ENCODE data around the gene SPEG.

The SPEG gene

GRCh38 chr2:219477179-219477578 lies 42.5 kb downstream of the SPEG start:
- no peaks in the 10 kb centered on the region for H3K9me3 ChIP-seq (ENCODE audit: insufficient read depth, low read length)
- H3K79me2 ChIP-seq (ENCODE audit: low read length), result no peaks in the 10 kb centered on the region
- no peaks in the 10 kb centered on the region for H3K4me1 ChIP-seq (ENCODE audit: low read length)
- no peak overlapping the region for H3K27ac ChIP-seq (ENCODE audit: low read length)
- no peaks in the 10 kb centered on the region for H4K20me1 ChIP-seq (ENCODE audit: insufficient read depth, low read length)
- TF ChIP-seq CTCF (IDR thresholded peaks at IDR 0.05; ENCODE audit: low read depth, low read length), result no peak
- no peak for TF ChIP-seq EZH2phosphoT487 (IDR thresholded peaks at IDR 0.05; ENCODE audit: low read depth)
- H3K36me3 ChIP-seq (replicated peaks; ENCODE audit: low read depth, low read length), result no peaks in the 10 kb centered on the region
- H3K4me3 ChIP-seq (ENCODE audit: low read length), result no peak overlapping the region
- no peak overlapping the region for H3K4me2 ChIP-seq (ENCODE audit: low read length)
- no peak overlapping the region for H2AFZ ChIP-seq (ENCODE audit: low read depth, low read length)
- H3K9ac ChIP-seq (ENCODE audit: low read length), result no peak overlapping the region
- no peaks in the 10 kb centered on the region; the same call in none of the 2 replicates for H3K27me3 ChIP-seq (ENCODE audit: low read depth, low read length)

DNA sequence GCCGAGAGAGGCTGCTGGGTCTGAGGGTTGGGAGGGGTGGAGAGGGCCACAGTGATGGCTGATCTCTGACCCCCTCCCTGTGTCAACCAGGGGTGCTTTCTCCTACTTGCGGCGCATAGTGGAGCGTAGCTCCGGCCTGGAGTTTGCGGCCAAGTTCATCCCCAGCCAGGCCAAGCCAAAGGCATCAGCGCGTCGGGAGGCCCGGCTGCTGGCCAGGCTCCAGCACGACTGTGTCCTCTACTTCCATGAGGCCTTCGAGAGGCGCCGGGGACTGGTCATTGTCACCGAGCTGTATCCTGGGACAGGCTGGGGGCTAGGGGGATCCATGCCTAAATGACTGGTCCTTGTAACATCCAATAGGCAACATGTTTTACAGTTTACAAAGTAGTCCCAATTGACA lies 43.2 kb downstream of the SPEG start:
- Histone ChIP-seq H3K4me3 (ENCODE audit: low read length) (no peak overlapping the region), H3K27me3 (ENCODE audit: low read depth, low read length) (no peaks in the 10 kb centered on the region; the same call in none of the 2 replicates)
- no peak for TF ChIP-seq CTCF (IDR thresholded peaks at IDR 0.05; ENCODE audit: low read depth, low read length)
- no peak for TF ChIP-seq EZH2phosphoT487 (IDR thresholded peaks at IDR 0.05; ENCODE audit: low read depth)

DNA sequence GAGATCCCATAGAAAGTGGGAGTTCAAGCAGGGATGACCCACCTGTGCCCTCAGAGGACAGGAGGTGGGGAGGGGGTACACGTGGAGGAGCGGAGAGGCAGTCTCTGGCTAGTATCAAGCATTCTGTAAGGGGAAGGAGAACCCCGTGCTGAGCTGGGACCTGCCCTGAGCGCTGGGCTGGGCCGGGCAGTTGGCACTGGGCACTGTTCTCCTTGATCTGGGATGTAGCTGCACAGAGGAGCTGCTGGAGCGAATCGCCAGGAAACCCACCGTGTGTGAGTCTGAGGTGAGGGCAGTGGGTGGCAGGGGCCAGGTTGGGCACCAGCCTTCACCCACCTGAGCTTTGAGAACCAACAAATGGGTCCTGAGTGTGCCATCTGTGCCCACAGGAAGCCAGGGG lies 44.3 kb downstream of the SPEG start:
- no peak overlapping the region for H3K4me2 ChIP-seq (ENCODE audit: low read length)
- H3K4me1 ChIP-seq (ENCODE audit: low read length), result no peaks in the 10 kb centered on the region
- no peak for TF ChIP-seq CTCF (IDR thresholded peaks at IDR 0.05; ENCODE audit: low read depth, low read length)
- TF ChIP-seq EZH2phosphoT487 (IDR thresholded peaks at IDR 0.05; ENCODE audit: low read depth), result no peak
- no peaks in the 10 kb centered on the region for H3K36me3 ChIP-seq (replicated peaks; ENCODE audit: low read depth, low read length)
- no peak overlapping the region for H3K27ac ChIP-seq (ENCODE audit: low read length)
- H3K9ac ChIP-seq (ENCODE audit: low read length), result no peak overlapping the region
- no peaks in the 10 kb centered on the region for H3K9me3 ChIP-seq (ENCODE audit: insufficient read depth, low read length)
- H3K4me3 ChIP-seq (ENCODE audit: low read length), result no peak overlapping the region
- H3K79me2 ChIP-seq (ENCODE audit: low read length), result no peaks in the 10 kb centered on the region
- H4K20me1 ChIP-seq (ENCODE audit: insufficient read depth, low read length), result no peaks in the 10 kb centered on the region
- no peaks in the 10 kb centered on the region; the same call in none of the 2 replicates for H3K27me3 ChIP-seq (ENCODE audit: low read depth, low read length)
- no peak overlapping the region for H2AFZ ChIP-seq (ENCODE audit: low read depth, low read length)

More for the DNA sequence above, 43.2 kb downstream of the SPEG start:
- Histone ChIP-seq H3K4me1 (ENCODE audit: low read length) (no peaks in the 10 kb centered on the region), H2AFZ (ENCODE audit: low read depth, low read length) (no peak overlapping the region), H3K9me3 (ENCODE audit: insufficient read depth, low read length) (no peaks in the 10 kb centered on the region), H3K79me2 (ENCODE audit: low read length) (no peaks in the 10 kb centered on the region), H3K27ac (ENCODE audit: low read length) (no peak overlapping the region), H4K20me1 (ENCODE audit: insufficient read depth, low read length) (no peaks in the 10 kb centered on the region), H3K4me2 (ENCODE audit: low read length) (no peak overlapping the region), H3K36me3 (replicated peaks; ENCODE audit: low read depth, low read length) (no peaks in the 10 kb centered on the region), H3K9ac (ENCODE audit: low read length) (no peak overlapping the region)

GRCh38 chr2:219480004-219480403 lies 45.4 kb downstream of the SPEG start:
- no peaks in the 10 kb centered on the region for H3K79me2 ChIP-seq (ENCODE audit: low read length)
- no peaks in the 10 kb centered on the region; the same call in none of the 2 replicates for H3K27me3 ChIP-seq (ENCODE audit: low read depth, low read length)
- no peak overlapping the region for H3K27ac ChIP-seq (ENCODE audit: low read length)
- no peaks in the 10 kb centered on the region for H3K9me3 ChIP-seq (ENCODE audit: insufficient read depth, low read length)
- no peak overlapping the region for H3K4me2 ChIP-seq (ENCODE audit: low read length)
- H4K20me1 ChIP-seq (ENCODE audit: insufficient read depth, low read length), result no peaks in the 10 kb centered on the region
- no peak overlapping the region for H3K4me3 ChIP-seq (ENCODE audit: low read length)
- no peak overlapping the region for H3K9ac ChIP-seq (ENCODE audit: low read length)
- no peaks in the 10 kb centered on the region for H3K4me1 ChIP-seq (ENCODE audit: low read length)
- no peaks in the 10 kb centered on the region for H3K36me3 ChIP-seq (replicated peaks; ENCODE audit: low read depth, low read length)
- no peak overlapping the region for H2AFZ ChIP-seq (ENCODE audit: low read depth, low read length)
- TF ChIP-seq EZH2phosphoT487 (IDR thresholded peaks at IDR 0.05; ENCODE audit: low read depth) (no peak), CTCF (IDR thresholded peaks at IDR 0.05; ENCODE audit: low read depth, low read length) (no peak)

Measured in OCI-LY3 (cell line).